GM21717 (cell line): ENCODE measurements around the gene EFCAB12.

Source experiments
- ATAC-seq: cut with Tn5 transposase; IDR thresholded peaks from one replicate; pipeline ENCODE4 v1.9.1; 2021; ENCODE audit warnings: mild to moderate bottlenecking, moderate library complexity; ENCODE audit not compliant: unreplicated experiment

EFCAB12 gene

DNA sequence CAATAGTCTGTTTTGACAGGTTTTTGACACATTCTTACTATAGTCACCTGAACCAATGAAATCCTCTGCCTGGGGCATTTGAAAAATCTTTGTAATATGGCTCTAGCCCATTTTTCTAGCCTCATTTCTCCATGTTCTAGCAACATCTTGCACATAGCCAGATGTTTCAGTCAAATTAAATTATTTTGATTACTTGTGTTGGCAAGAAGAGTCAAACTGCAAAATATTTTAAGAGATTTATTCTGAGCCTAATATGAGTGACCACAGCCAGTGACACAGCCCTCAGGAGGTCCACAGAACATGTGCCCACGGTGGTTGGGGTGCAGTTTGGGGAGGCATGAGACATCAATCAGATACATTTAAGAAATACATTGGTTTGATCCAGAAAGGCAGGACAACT is 18.5 kb upstream of the EFCAB12 start:
- ATAC-seq, result no peak

DNA sequence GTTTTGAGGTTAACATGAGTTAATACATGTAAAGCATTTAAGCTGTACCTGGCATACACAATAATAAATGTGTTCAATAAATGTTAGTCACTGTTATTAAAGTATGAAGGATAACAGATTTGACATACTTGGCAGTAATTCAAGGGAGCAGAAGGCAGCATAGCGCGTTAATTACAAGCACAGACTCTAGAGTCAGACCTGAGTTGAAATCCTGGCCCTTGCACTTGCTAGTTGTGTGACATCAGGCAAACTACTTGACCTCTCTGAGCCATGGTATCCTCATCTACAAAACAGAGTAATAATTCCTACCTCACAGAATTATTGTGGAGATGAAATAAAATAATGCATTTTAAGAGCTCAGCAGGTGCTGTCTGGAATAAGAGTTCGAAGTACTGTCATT is 17.0 kb upstream of the EFCAB12 start:
- no peak for ATAC-seq

DNA sequence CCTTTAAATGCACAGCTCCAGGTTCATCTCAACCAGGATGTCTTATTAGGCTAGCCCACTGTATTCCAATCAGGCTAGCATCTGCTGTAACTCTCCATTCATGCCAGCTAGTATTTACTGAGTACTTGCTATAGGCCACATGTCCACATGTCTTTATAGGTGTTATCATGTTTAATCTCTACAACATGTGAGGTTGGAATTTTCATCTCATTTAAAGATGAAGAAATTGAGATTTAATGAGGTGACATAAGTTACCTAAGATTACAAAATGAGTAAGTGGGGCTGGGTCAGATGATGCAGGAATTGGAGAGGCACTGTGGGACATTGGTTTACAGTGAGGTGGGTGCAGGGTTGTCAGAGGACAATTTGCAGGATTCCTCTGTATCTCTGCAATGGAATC is 14.5 kb upstream of the EFCAB12 start:
- ATAC-seq, result no peak

DNA sequence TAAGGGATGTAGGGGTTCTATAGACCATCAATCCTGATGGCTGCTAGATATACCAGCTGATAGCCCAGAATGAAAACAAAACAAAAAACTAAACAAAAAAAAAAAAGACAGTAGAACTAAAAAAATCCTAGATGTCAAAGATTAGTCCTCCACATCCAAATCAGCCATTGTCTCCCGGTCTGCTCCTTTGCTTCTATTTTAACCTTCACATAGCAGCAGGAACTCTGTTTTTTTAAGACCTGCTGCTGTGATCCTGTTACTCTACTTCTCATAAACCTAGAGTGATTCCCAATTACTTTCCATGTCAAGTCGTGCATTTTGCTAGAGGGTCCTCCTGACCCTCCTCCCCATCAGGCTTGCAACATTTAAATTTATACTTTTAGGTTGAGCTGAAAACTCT is 14.1 kb upstream of the EFCAB12 start:
- no peak for ATAC-seq

DNA sequence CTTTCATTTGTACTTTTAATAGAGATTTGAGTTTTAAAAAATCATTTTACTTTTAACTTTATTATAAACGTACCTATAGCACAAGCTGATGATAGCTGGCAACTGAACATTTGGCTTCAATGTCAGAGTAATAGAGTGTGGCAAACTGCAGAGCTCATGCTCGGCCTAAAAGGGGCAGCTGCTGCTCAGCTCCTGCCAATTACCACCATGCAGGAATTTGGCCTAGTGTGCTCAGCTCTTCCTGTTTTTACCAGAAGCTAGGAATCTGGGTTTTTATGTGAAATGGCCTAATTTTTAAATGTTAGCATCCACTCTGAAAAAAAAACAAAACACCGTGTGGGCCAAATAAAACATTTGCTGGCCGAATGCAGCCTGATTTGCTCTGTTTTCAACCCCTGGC is 13.3 kb upstream of the EFCAB12 start:
- no peak for ATAC-seq

DNA sequence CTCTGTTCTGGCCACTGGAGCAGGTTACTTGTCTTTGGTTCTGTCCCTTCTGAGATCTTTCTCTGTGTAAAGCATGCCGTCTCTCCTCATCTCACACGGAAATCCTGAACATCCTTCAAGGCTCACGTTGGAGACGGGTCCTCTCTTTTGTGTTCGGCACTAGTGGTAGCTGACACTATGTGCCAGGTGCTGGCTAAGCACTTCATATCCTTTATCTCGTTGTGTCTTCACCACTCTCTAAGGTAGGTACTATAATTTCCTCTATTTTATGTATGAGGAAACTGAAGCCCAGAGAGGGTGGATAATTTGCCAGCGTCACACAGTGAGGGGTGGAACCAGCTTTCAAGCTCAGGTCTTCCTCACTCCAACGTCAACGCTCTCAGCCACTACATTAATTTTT is 12.8 kb upstream of the EFCAB12 start:
- no peak for ATAC-seq

DNA sequence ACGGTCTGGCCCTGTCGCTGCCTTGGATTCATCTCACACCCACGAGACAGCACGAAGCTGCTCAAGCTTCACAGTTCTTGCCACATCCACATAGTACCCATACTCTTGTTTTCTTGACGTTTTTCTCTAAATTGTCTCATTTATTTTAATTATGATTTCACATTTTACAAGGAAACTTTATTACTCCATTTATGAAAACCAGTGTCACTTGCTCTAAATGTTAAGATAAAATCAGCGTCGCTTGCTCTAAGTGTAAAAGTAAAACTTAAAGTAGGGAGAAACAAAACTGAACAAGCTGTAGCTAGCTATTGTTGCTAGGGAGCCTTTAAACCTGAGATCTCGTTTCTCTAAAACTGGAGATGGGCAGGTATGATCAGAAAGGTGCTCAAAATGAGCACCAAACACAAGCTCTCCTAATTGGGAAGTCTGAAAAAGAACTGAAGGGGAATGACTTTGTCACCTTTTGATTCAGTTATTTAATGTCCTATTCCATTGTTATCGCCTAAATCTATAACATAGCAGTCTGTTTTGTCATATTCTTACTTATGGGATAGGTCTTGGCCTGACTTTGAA is 12.3 kb upstream of the EFCAB12 start:
- ATAC-seq, result no peak

DNA sequence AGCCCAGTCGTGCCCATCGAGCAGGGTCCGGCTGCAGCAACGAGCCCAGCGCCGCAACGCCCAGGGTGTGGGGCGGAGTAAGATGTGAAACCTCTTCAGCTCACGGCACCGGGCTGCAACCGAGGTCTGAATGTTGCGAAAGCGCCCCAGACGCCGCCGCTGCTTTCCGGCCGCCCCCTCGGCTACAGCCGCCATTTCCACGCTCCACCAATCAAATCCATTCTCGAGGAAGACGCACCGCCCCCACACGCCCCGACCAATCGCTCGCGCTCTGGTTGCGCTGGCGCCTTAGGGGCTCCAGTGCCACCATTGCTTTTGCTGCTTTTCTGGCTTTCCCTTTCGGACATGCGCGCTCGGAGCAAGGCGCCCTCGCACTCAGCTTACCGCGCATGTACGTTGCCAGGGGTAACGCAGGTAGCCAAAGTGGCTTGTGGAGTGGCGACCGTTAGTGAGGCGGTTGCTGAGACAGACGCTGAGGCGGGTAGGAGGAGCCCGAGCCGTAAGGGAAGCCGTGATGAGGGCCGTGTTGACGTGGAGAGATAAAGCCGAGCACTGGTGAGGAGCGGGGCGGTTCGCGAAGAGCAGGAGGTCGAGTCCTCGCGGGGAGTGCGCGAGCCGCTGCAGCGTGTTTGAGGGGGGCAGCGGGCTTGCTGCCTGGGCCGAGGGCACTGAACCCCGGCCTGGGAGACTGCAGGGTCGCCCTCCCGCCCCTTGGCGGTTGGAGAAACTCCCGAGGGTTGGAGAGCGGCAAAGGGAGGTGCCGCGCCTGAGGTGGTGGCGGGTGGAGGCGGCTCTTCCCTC is 11.6 kb upstream of the EFCAB12 start, which contains the start of the genes IFT122 and MBD4:
TSS of gene IFT122 (plus strand) at position 408 of the 801 bp plus-strand sequence. CDS start at position 515, 107 bp downstream.
TSS of gene MBD4 (minus strand) at position 132 of the 801 bp plus-strand sequence. CDS start at position 17, 115 bp downstream.
- ATAC-seq, result peak; percentile 86

DNA sequence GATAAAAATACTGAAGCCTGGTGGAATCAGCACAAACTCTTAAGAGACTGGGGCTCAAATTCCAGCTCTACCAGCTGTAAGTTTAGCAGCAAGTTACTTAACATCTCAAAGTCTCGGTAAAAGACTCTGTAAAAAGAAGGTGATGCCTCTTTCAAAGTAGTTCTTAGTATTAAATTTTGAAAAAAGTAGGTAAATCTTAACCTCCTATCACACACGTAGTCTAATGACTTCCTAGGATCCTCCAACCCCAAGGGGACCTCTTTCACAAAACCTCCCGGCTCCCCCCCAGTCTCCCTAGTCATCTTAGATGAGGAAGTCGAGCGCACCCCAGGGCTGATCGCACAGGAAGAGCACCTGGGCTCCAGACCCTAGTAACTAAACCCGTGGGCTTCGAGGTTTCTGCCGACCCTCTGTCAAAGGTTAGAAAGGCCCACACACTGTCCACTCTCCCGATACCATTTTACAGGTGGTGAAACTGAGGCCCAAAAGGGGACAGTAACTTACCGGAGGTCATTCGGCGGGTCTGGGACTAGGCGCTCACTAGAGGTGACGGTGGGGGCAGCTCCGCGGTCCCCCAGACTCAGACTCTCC is 10.9 kb upstream of the EFCAB12 start:
- ATAC-seq, result no peak

DNA sequence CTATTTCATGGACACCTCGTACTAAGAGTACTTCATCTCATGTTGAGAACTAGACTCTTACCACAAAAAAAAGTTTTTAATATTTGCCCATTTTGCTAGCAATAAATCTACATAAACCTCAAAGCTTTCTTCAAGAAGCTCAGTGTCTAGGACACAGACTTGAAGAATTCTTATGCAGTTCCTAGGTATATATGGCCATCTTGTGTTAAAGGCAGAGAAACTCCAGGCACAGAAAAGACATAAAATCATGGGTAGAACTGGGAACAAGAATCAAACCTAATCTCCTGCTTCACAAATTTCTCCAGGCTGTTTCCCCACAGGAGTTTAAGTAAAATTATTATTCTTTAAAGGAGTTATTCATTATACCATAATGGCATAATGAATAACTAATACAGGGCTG is 6.9 kb upstream of the EFCAB12 start:
- no peak for ATAC-seq

DNA sequence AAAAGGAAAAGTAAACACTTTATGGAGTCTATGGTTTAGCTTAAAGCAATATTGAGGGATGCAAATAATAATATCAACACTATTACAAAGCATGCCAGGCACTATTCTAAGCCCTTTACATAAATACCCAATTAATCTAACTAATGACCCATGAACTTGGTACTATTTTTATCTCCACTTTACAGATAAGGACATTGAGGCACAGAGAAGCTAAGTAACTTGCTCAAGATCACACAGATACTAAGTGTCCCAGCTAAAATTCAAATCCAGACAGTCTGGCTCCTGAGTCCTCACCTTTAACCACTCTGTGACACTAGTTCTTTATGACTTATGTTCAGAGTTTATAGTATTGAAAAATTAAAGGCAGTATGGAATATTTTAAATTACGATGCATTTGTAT is 5.7 kb upstream of the EFCAB12 start:
- ATAC-seq, result no peak

DNA sequence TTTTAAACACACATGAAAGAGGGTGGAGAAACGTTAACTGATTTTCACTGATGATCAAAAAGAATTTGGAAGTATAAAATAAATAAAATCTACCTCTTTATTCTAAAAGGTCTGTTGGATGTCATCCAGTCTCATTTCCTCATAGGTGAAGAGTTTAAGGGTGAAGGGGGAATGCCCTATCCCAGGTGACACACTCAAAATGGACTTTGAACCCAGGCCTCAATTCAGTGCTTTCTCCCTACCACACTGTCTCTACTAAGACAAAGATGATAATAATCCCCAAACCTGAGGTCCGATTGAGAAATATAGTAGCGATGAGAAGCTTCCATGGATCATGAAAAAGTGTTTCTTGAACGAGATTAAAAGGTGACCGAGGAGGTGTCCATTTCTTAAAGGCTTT is 5.1 kb upstream of the EFCAB12 start:
- ATAC-seq, result no peak

DNA sequence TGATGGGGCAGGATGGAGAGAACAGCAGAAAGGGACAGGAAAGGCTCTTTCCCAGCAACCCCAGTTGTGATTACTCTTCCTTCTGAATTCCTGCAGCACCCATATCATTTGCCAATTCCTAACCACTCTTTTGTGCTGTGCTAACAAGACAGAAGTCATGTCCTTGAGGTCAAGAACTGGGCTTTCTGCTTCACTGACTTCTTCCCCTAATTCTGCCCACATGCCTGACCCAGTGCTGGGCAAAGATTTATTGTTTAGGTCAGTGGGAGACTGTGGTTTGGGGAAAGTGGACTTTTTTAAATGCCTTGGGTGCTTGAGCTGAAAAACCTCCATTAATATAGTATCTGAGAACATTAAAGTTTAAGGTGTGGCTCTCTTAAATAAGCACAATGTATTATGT is 4.2 kb upstream of the EFCAB12 start:
- no peak for ATAC-seq

DNA sequence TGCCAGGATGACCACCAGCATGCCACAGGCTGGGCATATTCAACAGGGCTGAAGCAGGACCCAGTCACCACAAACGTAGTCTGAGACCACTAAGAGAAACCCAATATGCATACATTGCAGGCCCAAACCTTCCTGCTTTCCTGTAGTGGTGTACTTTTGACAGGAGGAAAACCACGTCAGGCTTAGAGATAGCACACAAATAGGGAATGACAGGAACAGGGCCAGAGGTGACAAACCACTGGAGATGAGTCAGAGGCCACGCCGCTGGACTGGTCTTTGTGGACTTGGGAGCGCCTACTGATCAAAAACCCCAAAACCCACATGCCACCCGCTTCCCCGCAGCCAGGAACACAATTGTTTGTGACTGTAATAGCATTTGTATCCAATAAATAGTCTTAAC is 3.6 kb upstream of the EFCAB12 start:
- no peak for ATAC-seq

DNA sequence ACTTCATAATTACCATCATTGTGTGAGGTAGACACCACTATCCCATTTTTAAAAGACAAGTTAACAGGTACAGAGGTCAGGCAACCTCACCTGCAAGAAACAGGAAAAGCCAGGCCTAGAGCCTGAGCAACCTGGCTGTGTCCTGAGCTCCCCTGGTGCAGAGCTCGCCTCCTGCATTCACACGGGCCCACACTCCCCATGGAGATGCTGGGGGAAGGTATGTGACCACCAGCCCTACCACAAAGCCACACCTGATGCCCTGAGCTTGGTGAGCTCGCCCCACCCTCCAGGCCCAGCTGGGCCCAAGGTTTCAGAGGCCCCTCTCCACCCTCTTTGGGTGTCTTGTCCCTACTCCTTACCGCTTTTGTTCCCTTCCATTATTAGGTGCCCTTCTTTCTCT is 1.2 kb upstream of the EFCAB12 start:
- ATAC-seq, result no peak

DNA sequence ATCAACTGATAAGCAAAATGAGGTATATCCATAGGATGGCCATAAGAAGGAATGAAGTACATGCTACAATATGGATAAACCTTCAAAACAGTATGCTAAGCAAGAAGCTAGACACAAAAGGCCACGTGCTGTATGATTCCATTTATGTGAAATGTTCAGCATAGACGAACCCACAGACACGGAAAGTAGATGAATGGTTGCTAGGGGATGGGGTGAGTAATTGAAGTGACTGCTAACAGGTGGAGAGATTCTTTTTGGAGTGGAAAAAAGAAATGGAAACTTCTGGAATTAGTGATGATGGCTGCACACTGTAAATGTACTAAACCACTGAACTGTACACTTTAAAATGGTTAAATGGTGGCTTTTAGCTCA is 630 bp upstream of the EFCAB12 start:
- ATAC-seq, result no peak

DNA sequence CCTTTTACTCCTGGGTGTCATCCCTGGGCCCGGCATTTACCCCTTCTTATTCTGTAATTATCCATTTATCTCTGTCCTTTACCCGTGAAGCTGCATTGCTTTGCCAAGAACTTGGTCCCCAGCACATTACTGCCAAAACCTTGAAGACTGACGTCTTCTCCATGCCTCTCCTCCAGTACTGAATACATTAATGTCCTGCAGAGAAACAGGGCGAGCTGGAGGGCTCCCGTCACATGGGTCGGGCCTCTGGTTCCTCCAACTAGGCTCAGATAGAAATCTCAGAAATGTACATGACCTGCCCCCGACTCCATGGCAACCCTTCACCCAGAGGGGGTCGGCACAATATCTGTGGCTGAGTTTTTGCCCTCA is 445 bp downstream of the EFCAB12 start:
- no peak for ATAC-seq

DNA sequence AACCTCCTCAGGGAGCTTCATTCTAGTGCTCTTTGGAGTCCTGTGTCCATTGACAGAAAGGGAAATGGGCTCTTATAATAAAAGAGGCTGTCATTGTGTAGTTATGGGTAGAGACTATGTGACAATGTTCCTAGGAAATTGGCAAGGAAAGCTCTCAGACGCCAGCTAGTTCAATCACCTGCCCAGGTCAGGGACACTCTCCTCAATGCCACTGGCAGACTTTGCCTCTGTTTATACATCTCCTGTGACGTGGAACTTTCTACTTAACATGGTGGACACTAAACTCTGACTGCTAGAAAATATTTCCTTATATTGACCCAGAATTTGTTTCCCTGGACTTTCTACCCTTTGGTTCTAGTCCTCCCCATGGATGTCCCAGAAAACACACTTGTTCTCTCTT is 2.8 kb downstream of the EFCAB12 start:
- no peak for ATAC-seq

DNA sequence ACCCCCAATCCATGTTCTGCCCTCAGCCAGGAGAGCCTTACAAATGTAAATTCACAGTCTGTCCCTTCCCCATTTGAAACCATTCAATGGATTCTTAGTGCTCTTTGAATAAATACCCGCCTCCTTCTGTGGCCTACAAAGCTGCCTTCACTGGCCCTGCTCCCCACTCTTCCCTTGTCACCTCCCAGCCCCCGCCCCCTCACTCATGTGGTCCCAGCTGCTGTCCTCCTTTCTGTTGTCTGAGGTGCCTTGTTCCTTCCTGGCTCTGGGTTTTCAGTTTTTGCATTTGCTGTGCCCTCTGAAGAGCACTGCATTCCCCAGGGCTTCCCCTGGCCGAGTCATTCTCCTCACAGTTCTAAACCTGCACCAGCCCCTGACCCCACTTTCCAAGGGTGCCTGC is 3.2 kb downstream of the EFCAB12 start:
- ATAC-seq, result no peak

DNA sequence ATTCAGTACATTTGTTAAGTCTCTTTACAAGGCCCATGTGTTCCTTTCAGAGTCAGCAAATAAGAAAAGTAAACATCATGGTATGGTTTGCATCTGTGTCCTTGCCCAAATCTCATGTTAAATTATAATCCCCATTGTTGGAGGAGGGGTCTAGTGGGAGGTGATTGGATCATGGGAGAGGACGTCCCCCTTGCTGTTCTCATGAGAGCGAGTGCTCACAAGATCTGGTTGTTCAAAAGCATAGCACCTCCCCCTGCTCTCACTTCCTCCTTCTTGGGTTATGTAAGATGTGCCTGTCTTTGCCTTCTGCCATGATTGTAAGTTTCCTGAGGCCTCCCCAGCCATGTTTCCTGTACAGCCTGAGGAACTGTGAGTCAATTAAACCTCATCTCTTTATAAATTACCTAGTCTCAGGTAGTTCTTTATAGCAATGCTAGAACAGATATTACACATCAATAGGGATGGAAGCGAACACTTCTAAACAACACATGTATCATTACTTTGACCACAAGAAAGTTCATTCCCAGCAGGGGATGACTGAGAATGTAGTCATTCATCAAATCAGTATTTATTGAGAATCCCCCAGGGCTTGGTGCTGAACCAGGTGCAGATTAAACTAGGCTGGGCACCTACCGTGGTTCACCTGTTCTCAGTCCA is 4.1 kb downstream of the EFCAB12 start:
- ATAC-seq, result no peak

DNA sequence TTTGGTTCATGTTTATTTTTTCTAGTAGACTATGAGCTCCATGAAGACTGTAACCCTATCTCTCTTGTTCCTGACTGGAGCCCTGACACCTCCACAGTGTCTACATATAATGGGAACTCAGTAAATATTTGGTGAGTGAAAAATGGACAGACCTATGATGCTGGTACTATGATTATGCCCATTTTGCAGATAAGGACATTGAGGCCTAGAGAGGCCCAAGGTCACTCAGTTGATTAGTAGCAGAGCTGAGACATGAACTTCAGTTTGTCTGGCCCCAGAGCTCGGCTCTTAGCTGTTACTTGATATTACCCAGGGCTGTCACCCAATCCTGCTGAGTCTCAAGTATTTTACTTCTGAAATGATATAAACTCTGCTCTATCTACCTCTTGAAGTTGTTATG is 5.5 kb downstream of the EFCAB12 start:
- ATAC-seq, result no peak
